ENCODE measurements around the gene TRERF1. TPM values are rescaled to one million over a fixed set of nuclear protein-coding genes. Genes with fewer than 3 reads are reported as not detected.

The TRERF1 gene
- total and polyA plus RNA-seq, 2 of the 8 experiments (the other 6 are each of a cell fraction or from before 2014, with no cell fraction given), result 10.8 to 21.5 TPM

DNA sequence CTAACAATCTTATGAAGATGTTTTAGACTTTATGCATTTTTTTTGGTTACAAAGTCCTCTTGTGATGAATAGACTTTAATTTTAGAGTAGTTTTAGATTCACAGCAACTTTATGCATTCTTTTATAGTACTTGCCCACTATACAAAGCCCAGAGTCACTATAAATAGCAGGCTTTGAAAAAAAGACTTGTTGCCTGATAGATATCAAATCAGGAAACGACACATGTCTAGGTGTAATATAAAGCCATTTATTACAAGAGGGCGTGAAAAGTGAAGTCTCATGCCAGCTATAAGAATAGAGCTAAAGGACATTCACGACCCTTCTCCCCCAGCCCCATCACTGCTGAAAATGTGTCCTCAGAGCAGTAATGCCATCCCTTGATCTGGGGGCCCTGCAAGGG, 156.0 kb downstream of the TRERF1 start (continued):
- TF ChIP-seq, protein P1, sequence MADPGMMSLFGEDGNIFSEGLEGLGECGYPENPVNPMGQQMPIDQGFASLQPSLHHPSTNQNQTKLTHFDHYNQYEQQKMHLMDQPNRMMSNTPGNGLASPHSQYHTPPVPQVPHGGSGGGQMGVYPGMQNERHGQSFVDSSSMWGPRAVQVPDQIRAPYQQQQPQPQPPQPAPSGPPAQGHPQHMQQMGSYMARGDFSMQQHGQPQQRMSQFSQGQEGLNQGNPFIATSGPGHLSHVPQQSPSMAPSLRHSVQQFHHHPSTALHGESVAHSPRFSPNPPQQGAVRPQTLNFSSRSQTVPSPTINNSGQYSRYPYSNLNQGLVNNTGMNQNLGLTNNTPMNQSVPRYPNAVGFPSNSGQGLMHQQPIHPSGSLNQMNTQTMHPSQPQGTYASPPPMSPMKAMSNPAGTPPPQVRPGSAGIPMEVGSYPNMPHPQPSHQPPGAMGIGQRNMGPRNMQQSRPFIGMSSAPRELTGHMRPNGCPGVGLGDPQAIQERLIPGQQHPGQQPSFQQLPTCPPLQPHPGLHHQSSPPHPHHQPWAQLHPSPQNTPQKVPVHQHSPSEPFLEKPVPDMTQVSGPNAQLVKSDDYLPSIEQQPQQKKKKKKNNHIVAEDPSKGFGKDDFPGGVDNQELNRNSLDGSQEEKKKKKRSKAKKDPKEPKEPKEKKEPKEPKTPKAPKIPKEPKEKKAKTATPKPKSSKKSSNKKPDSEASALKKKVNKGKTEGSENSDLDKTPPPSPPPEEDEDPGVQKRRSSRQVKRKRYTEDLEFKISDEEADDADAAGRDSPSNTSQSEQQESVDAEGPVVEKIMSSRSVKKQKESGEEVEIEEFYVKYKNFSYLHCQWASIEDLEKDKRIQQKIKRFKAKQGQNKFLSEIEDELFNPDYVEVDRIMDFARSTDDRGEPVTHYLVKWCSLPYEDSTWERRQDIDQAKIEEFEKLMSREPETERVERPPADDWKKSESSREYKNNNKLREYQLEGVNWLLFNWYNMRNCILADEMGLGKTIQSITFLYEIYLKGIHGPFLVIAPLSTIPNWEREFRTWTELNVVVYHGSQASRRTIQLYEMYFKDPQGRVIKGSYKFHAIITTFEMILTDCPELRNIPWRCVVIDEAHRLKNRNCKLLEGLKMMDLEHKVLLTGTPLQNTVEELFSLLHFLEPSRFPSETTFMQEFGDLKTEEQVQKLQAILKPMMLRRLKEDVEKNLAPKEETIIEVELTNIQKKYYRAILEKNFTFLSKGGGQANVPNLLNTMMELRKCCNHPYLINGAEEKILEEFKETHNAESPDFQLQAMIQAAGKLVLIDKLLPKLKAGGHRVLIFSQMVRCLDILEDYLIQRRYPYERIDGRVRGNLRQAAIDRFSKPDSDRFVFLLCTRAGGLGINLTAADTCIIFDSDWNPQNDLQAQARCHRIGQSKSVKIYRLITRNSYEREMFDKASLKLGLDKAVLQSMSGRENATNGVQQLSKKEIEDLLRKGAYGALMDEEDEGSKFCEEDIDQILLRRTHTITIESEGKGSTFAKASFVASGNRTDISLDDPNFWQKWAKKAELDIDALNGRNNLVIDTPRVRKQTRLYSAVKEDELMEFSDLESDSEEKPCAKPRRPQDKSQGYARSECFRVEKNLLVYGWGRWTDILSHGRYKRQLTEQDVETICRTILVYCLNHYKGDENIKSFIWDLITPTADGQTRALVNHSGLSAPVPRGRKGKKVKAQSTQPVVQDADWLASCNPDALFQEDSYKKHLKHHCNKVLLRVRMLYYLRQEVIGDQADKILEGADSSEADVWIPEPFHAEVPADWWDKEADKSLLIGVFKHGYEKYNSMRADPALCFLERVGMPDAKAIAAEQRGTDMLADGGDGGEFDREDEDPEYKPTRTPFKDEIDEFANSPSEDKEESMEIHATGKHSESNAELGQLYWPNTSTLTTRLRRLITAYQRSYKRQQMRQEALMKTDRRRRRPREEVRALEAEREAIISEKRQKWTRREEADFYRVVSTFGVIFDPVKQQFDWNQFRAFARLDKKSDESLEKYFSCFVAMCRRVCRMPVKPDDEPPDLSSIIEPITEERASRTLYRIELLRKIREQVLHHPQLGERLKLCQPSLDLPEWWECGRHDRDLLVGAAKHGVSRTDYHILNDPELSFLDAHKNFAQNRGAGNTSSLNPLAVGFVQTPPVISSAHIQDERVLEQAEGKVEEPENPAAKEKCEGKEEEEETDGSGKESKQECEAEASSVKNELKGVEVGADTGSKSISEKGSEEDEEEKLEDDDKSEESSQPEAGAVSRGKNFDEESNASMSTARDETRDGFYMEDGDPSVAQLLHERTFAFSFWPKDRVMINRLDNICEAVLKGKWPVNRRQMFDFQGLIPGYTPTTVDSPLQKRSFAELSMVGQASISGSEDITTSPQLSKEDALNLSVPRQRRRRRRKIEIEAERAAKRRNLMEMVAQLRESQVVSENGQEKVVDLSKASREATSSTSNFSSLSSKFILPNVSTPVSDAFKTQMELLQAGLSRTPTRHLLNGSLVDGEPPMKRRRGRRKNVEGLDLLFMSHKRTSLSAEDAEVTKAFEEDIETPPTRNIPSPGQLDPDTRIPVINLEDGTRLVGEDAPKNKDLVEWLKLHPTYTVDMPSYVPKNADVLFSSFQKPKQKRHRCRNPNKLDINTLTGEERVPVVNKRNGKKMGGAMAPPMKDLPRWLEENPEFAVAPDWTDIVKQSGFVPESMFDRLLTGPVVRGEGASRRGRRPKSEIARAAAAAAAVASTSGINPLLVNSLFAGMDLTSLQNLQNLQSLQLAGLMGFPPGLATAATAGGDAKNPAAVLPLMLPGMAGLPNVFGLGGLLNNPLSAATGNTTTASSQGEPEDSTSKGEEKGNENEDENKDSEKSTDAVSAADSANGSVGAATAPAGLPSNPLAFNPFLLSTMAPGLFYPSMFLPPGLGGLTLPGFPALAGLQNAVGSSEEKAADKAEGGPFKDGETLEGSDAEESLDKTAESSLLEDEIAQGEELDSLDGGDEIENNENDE (IDR thresholded peaks at IDR 0.05; ENCODE audit: insufficient replicate concordance, low read length), result no peak
- no peak for TF ChIP-seq TAF7 (optimal IDR thresholded peaks at IDR 0.05; ENCODE audit: borderline replicate concordance, low read depth, low read length)
- TF ChIP-seq GABPA (IDR thresholded peaks at IDR 0.05; ENCODE audit: borderline replicate concordance, insufficient read depth, low read length), result no peak
- TF ChIP-seq CBX5 (IDR thresholded peaks at IDR 0.05; ENCODE audit: low read depth, low read length), result no peak
- TF ChIP-seq SIN3A (conservative IDR thresholded peaks at IDR 0.05 in 1 of 2, IDR thresholded peaks at IDR 0.05 in 1 of 2; ENCODE audit: low read depth in 1 of 2, low read length in 2 of 2), result no peak
- no peak for TF ChIP-seq ZNF274 (IDR thresholded peaks at IDR 0.05; ENCODE audit: borderline replicate concordance, extremely low read depth, low read length)

All from H1 (cell line).